ENCODE results near the gene C3orf18. TPM values are rescaled to one million over a fixed set of nuclear protein-coding genes. Genes with fewer than 3 reads are reported as not detected.

C3orf18 gene
- total RNA-seq, 1 experiment from 2014 or later, result 1.3 TPM

GRCh38 chr3:50532062-50532705, 35.4 kb downstream of the C3orf18 start:
- H3K4me1 Mint-ChIP-seq (ENCODE audit: insufficient read depth, unreplicated experiment), result peaks cover 10% of the 10 kb centered on the region
- H3K27me3 Mint-ChIP-seq (ENCODE audit: insufficient read depth, unreplicated experiment), result peaks cover 54% of the 10 kb centered on the region
- no peaks in the 10 kb centered on the region for H3K9me3 Mint-ChIP-seq (ENCODE audit: unreplicated experiment)
- no peak overlapping the region for H3K4me3 Mint-ChIP-seq (ENCODE audit: unreplicated experiment)
- ChIA-PET POLR2A (no interaction called here), CTCF (interaction anchor here (0.6 kb wide), 1 partner anchor 1411 kb away, joined by 3 read pairs; no protein-coding TSS in a partner anchor)
- BruUV-seq (replicated peaks), result no TSS peak
- intact Hi-C loops (cut with micrococcal nuclease), result no loop called here
- H3K36me3 Mint-ChIP-seq (ENCODE audit: insufficient read depth, unreplicated experiment), result no peaks in the 10 kb centered on the region
- no peak overlapping the region for H3K27ac Mint-ChIP-seq (ENCODE audit: low read depth, unreplicated experiment)
- no peak for TF ChIP-seq CTCF (IDR thresholded peaks at IDR 0.05; ENCODE audit: unreplicated experiment)
- DNase-seq (ENCODE audit: unreplicated experiment), result no peak

- peaks cover 10% of the 10 kb centered on the region for H3K4me1 Mint-ChIP-seq (ENCODE audit: insufficient read depth, unreplicated experiment)
- POLR2A ChIA-PET, result no interaction called here
- no peaks in the 10 kb centered on the region for H3K9me3 Mint-ChIP-seq (ENCODE audit: unreplicated experiment)
- H3K27me3 Mint-ChIP-seq (ENCODE audit: insufficient read depth, unreplicated experiment), result peaks cover 44% of the 10 kb centered on the region
- CTCF ChIA-PET, result interaction anchor here (0.6 kb wide), 2 partner anchors 11 to 12 kb away, joined by 3 to 4 read pairs; no protein-coding TSS in a partner anchor
- intact Hi-C loops (cut with micrococcal nuclease), result no loop called here
- H3K27ac Mint-ChIP-seq (ENCODE audit: low read depth, unreplicated experiment), result no peak overlapping the region
- no peak for DNase-seq (ENCODE audit: unreplicated experiment)
- no TSS peak for BruUV-seq (replicated peaks)
- H3K4me3 Mint-ChIP-seq (ENCODE audit: unreplicated experiment), result no peak overlapping the region
- no peak for TF ChIP-seq CTCF (IDR thresholded peaks at IDR 0.05; ENCODE audit: unreplicated experiment)
- H3K36me3 Mint-ChIP-seq (ENCODE audit: insufficient read depth, unreplicated experiment), result no peaks in the 10 kb centered on the region
Measured at GRCh38 chr3:50531201-50531600, 36.3 kb downstream of the C3orf18 start.

DNA sequence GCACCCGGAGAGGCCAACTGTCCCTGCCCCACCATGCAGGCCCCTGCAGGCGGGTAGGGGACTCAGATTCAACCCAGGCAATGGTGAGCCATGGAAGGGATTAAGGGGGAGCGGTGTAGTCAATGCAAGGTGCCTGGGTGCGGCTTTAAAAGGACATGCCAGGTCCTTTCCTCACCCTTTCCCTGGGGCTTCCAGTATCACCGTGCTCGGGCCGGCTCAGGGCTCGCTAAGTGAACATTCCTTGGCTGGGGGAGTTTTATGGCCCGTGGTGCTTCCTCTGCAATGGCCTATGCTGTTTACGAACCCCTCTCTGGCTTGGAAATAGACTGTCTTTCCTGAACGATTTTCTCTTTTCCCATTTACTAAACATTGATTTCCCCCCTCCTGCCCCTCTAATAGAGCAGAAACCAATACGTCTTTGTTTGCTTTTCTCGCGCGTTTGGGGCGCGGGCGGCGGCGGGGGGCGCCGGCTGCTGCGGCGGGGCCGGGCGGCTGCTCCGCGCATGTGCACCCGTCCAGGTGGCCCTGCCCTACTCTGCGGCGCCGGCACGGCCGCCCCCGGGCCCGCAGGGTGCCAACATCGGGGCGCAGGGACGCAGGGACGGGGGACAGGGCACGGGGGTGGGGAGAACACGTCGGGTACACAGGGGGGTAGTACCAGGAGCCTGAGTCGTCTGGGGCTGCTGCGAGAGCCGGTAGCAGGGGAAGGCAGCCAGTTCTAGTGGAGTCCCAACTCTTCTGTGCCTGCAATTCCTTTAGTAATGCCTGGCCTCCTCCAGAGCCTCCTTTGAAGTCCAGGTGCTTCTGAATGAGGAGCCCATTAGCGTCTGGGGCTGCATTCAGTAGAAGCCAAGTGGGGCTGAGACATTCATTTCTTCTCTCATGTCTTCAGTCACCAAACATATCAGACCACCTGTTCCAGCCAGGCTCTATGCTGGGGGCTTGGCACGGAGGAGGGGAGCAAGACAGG, 37.3 kb downstream of the C3orf18 start:
- POLR2A ChIA-PET, result no interaction called here
- H3K27me3 Mint-ChIP-seq (ENCODE audit: insufficient read depth, unreplicated experiment), result peaks cover 35% of the 10 kb centered on the region
- H3K4me1 Mint-ChIP-seq (ENCODE audit: insufficient read depth, unreplicated experiment), result peaks cover 10% of the 10 kb centered on the region
- no peaks in the 10 kb centered on the region for H3K36me3 Mint-ChIP-seq (ENCODE audit: insufficient read depth, unreplicated experiment)
- TF ChIP-seq CTCF (IDR thresholded peaks at IDR 0.05; ENCODE audit: unreplicated experiment), result no peak
- CTCF ChIA-PET, result no interaction called here
- BruUV-seq (replicated peaks), result no TSS peak
- no peaks in the 10 kb centered on the region for H3K9me3 Mint-ChIP-seq (ENCODE audit: unreplicated experiment)
- intact Hi-C loops (cut with micrococcal nuclease), result no loop called here
- no peak overlapping the region for H3K27ac Mint-ChIP-seq (ENCODE audit: low read depth, unreplicated experiment)
- DNase-seq (ENCODE audit: unreplicated experiment), result no peak
- H3K4me3 Mint-ChIP-seq (ENCODE audit: unreplicated experiment), result no peak overlapping the region

GRCh38 chr3:50525987-50526386, 41.6 kb downstream of the C3orf18 start:
- H3K27me3 Mint-ChIP-seq (ENCODE audit: insufficient read depth, unreplicated experiment), result peaks cover 21% of the 10 kb centered on the region
- no peaks in the 10 kb centered on the region for H3K36me3 Mint-ChIP-seq (ENCODE audit: insufficient read depth, unreplicated experiment)
- H3K4me1 Mint-ChIP-seq (ENCODE audit: insufficient read depth, unreplicated experiment), result no peaks in the 10 kb centered on the region
- ChIA-PET CTCF (interaction anchor here (0.5 to 4.9 kb wide), 2 partner anchors 16 to 155 kb away, joined by 3 to 18 read pairs; no protein-coding TSS in a partner anchor), POLR2A (no interaction called here)
- TF ChIP-seq CTCF (IDR thresholded peaks at IDR 0.05; ENCODE audit: unreplicated experiment), result no peak
- H3K9me3 Mint-ChIP-seq (ENCODE audit: unreplicated experiment), result no peaks in the 10 kb centered on the region
- intact Hi-C loops (cut with micrococcal nuclease), result no loop called here
- no TSS peak for BruUV-seq (replicated peaks)
- DNase-seq (ENCODE audit: unreplicated experiment), result peak; percentile 71
- H3K4me3 Mint-ChIP-seq (ENCODE audit: unreplicated experiment), result no peak overlapping the region
- H3K27ac Mint-ChIP-seq (ENCODE audit: low read depth, unreplicated experiment), result no peak overlapping the region
